Mesenchymal stem cell (in vitro differentiated cells and primary cell): ENCODE results near the gene EXOC4.
A peak's percentile ranks its signal among the peaks of the same experiment; 100 is the strongest.

Source experiments
- DNase-seq: peaks from one replicate; pipeline ENCODE4 v3.0.0-alpha.2; 2013
- H2AFZ ChIP-seq: one replicate; pipeline ENCODE4 v1.6.1; 2013; ENCODE audit warnings: low read depth, mild to moderate bottlenecking, control low read depth, inconsistent platforms, low read length, moderate library complexity
- H2AK5ac ChIP-seq: 2 replicates; pipeline ENCODE4 v1.6.1; 2013; ENCODE audit warnings: low read length, moderate library complexity, mild to moderate bottlenecking, inconsistent platforms; ENCODE audit not compliant: severe bottlenecking
- H2BK120ac ChIP-seq: one replicate; pipeline ENCODE4 v1.6.1; 2013; ENCODE audit warnings: low read depth, mild to moderate bottlenecking, inconsistent platforms, low read length, moderate library complexity
- H2BK12ac ChIP-seq, 2 experiments: one replicate each; pipeline ENCODE4 v1.6.1; 2013; ENCODE audit warnings: inconsistent platforms in 2 of 2, low read length in 2 of 2, mild to moderate bottlenecking in 2 of 2, moderate library complexity in 2 of 2, control low read depth in 1 of 2
- H2BK15ac ChIP-seq: one replicate; pipeline ENCODE4 v1.6.1; 2013; ENCODE audit warnings: mild to moderate bottlenecking, low read depth, inconsistent platforms; ENCODE audit not compliant: poor library complexity, severe bottlenecking
- H2BK5ac ChIP-seq: 2 replicates; pipeline ENCODE4 v1.6.1; 2013; ENCODE audit warnings: low read depth, mild to moderate bottlenecking, low read length, control low read depth, inconsistent platforms; ENCODE audit not compliant: poor library complexity, severe bottlenecking
- H3K14ac ChIP-seq, 2 experiments: one replicate each; pipeline ENCODE4 v1.6.1; 2013; ENCODE audit warnings: inconsistent platforms in 2 of 2, low read length in 2 of 2, control low read depth in 1 of 2, mild to moderate bottlenecking in 1 of 2, moderate library complexity in 1 of 2
- H3K18ac ChIP-seq, 2 experiments: one replicate each; pipeline ENCODE4 v1.6.1; 2013; ENCODE audit warnings: inconsistent platforms in 2 of 2, low read length in 2 of 2, control low read depth in 1 of 2, low read depth in 1 of 2, mild to moderate bottlenecking in 1 of 2
- H3K23ac ChIP-seq, 2 experiments: one replicate each; pipeline ENCODE4 v1.6.1; 2013; ENCODE audit warnings: inconsistent platforms in 2 of 2, low read length in 2 of 2, mild to moderate bottlenecking in 2 of 2, moderate library complexity in 2 of 2, control low read depth in 1 of 2
- H3K27ac ChIP-seq: 2 replicates; pipeline ENCODE4 v1.5.1; 2013; ENCODE audit warnings: mild to moderate bottlenecking, moderate library complexity, low read length, control low read depth, inconsistent platforms; ENCODE audit not compliant: poor library complexity, severe bottlenecking
- H3K27me3 ChIP-seq, 2 experiments: 2 replicates each; pipeline versions ENCODE4 v1.6.1 to v1.7.0; 2013; ENCODE audit warnings: low read length in 2 of 2, mild to moderate bottlenecking in 2 of 2, moderate library complexity in 2 of 2, control low read depth in 1 of 2, inconsistent platforms in 1 of 2; ENCODE audit not compliant: control insufficient read depth in 1 of 2, insufficient read depth in 1 of 2
- H3K36me3 ChIP-seq, 2 experiments: 2 replicates each; pipeline versions ENCODE4 v1.6.1 to v1.7.0; 2013; ENCODE audit warnings: low read length in 2 of 2, control low read depth in 1 of 2, inconsistent platforms in 1 of 2, low read depth in 1 of 2, mild to moderate bottlenecking in 1 of 2; ENCODE audit not compliant: insufficient read depth in 2 of 2, control insufficient read depth in 1 of 2
- H3K4ac ChIP-seq, 2 experiments: one replicate each; pipeline ENCODE4 v1.6.1; 2013; ENCODE audit warnings: inconsistent platforms in 2 of 2, low read length in 2 of 2, mild to moderate bottlenecking in 2 of 2, moderate library complexity in 2 of 2, control low read depth in 1 of 2, low read depth in 1 of 2
- H3K4me1 ChIP-seq: 2 replicates; pipeline ENCODE4 v1.6.1; 2013; ENCODE audit warnings: low read depth, low read length, control low read depth; ENCODE audit not compliant: control insufficient read depth, insufficient read depth
- H3K4me2 ChIP-seq: 2 replicates; pipeline ENCODE4 v1.6.1; 2013; ENCODE audit warnings: low read length, mild to moderate bottlenecking, inconsistent platforms; ENCODE audit not compliant: poor library complexity, severe bottlenecking
- H3K4me3 ChIP-seq, 2 experiments: 2 replicates each; pipeline versions ENCODE4 v1.5.1 to v1.7.0; 2013; ENCODE audit warnings: low read length in 2 of 2, mild to moderate bottlenecking in 2 of 2, control low read depth in 1 of 2, low read depth in 1 of 2; ENCODE audit not compliant: insufficient read depth in 1 of 2
- H3K79me1 ChIP-seq: replicated peaks from 2 replicates; pipeline ENCODE4 v1.6.1; 2013; ENCODE audit warnings: mild to moderate bottlenecking, control low read depth, low read length, inconsistent platforms; ENCODE audit not compliant: poor library complexity, severe bottlenecking
- H3K9ac ChIP-seq: 2 replicates; pipeline ENCODE4 v1.7.0; 2013; ENCODE audit warnings: mild to moderate bottlenecking, low read length, moderate library complexity
- H3K9me3 ChIP-seq: 2 replicates; pipeline ENCODE4 v1.7.0; 2013; ENCODE audit warnings: mild to moderate bottlenecking, low read length; ENCODE audit not compliant: control insufficient read depth
- H4K8ac ChIP-seq: one replicate; pipeline ENCODE4 v1.6.1; 2013; ENCODE audit warnings: inconsistent platforms, mild to moderate bottlenecking, low read length, moderate library complexity
- H4K91ac ChIP-seq: one replicate; pipeline ENCODE4 v1.6.1; 2013; ENCODE audit warnings: mild to moderate bottlenecking, low read length, inconsistent platforms
- WGBS: methylation state at CpG from one replicate; pipeline ENCODE4 v1.1.7; 2013; ENCODE audit warnings: mixed read lengths; 5-methylcytosine and 5-hydroxymethylcytosine counted together

The EXOC4 gene

GRCh38 chr7:133428876-133429275 lies 176.0 kb downstream of the EXOC4 start:
- no peak for DNase-seq
- peaks cover 0 to 7% of the 10 kb centered on the region in 2 experiments for H3K36me3 ChIP-seq
- peaks cover 22% of the 10 kb centered on the region for H3K79me1 ChIP-seq
- no peak overlapping the region for H3K27ac ChIP-seq
- no peak overlapping the region for H2BK120ac ChIP-seq
- H3K9ac ChIP-seq: no peak overlapping the region
- 88% methylated on average over 3 of the region's 3 CpGs for WGBS
- H3K4me2 ChIP-seq: no peak overlapping the region
- no peaks in the 10 kb centered on the region for H3K9me3 ChIP-seq
- H2BK15ac ChIP-seq: no peak overlapping the region
- no peak overlapping the region for H3K18ac ChIP-seq
- no peaks in the 10 kb centered on the region for H3K27me3 ChIP-seq
- H4K91ac ChIP-seq: no peak overlapping the region
- no peaks in the 10 kb centered on the region for H3K4me1 ChIP-seq
- no peak overlapping the region for H2AFZ ChIP-seq
- no peak overlapping the region for H3K14ac ChIP-seq
- no peak overlapping the region for H2AK5ac ChIP-seq
- H2BK12ac ChIP-seq: no peak overlapping the region
- H3K4ac ChIP-seq: no peak overlapping the region
- H2BK5ac ChIP-seq: no peak overlapping the region
- no peak overlapping the region for H4K8ac ChIP-seq
- H3K23ac ChIP-seq: no peak overlapping the region
- no peak overlapping the region for H3K4me3 ChIP-seq

- H2AK5ac ChIP-seq: no peak overlapping the region
- H3K27me3 ChIP-seq: no peaks in the 10 kb centered on the region
- H2BK15ac ChIP-seq: no peak overlapping the region
- no peak overlapping the region for H4K8ac ChIP-seq
- H3K4me2 ChIP-seq: no peak overlapping the region
- no peaks in the 10 kb centered on the region for H3K9me3 ChIP-seq
- H2AFZ ChIP-seq: no peak overlapping the region
- no peaks in the 10 kb centered on the region for H3K4me1 ChIP-seq
- H4K91ac ChIP-seq: no peak overlapping the region
- no peak overlapping the region for H2BK12ac ChIP-seq
- no peak overlapping the region for H3K23ac ChIP-seq
- H3K79me1 ChIP-seq: peaks cover 23% of the 10 kb centered on the region
- DNase-seq: peak; percentile 13
- no peak overlapping the region for H3K18ac ChIP-seq
- no peak overlapping the region for H3K9ac ChIP-seq
- no peak overlapping the region for H3K14ac ChIP-seq
- no peak overlapping the region for H2BK5ac ChIP-seq
- peaks cover 0 to 5% of the 10 kb centered on the region in 2 experiments for H3K36me3 ChIP-seq
- H3K27ac ChIP-seq: no peak overlapping the region
- no peak overlapping the region for H3K4ac ChIP-seq
- no peak overlapping the region for H3K4me3 ChIP-seq
- no peak overlapping the region for H2BK120ac ChIP-seq
- WGBS: 96% methylated on average over 2 of the region's 3 CpGs
Observed at GRCh38 chr7:133429371-133429770, 176.5 kb downstream of the EXOC4 start.

GRCh38 chr7:133431134-133431724 lies 178.4 kb downstream of the EXOC4 start:
- Histone ChIP-seq H3K4ac (no peak overlapping the region), H3K36me3 (peaks cover 0 to 5% of the 10 kb centered on the region in 2 experiments), H3K9ac (no peak overlapping the region), H2BK12ac (no peak overlapping the region), H3K4me2 (no peak overlapping the region), H4K91ac (no peak overlapping the region), H3K23ac (no peak overlapping the region), H4K8ac (no peak overlapping the region), H3K4me3 (no peak overlapping the region), H3K18ac (no peak overlapping the region), H2AK5ac (no peak overlapping the region), H3K14ac (no peak overlapping the region), H3K27me3 (no peaks in the 10 kb centered on the region), H3K9me3 (no peaks in the 10 kb centered on the region), H2BK5ac (no peak overlapping the region), H2AFZ (no peak overlapping the region), H2BK15ac (no peak overlapping the region), H3K27ac (no peak overlapping the region), H3K79me1 (peaks cover 22% of the 10 kb centered on the region), H2BK120ac (no peak overlapping the region), H3K4me1 (no peaks in the 10 kb centered on the region)
- WGBS: 84% methylated on average over 1 of the region's 1 CpG
- no peak for DNase-seq

GRCh38 chr7:133433165-133433812 lies 180.4 kb downstream of the EXOC4 start:
- Histone ChIP-seq H3K4ac (peak overlapping the region in 1 of 2 experiments; percentile 51), H4K8ac (no peak overlapping the region), H4K91ac (no peak overlapping the region), H3K4me3 (no peak overlapping the region), H3K4me1 (no peaks in the 10 kb centered on the region), H2BK12ac (no peak overlapping the region), H3K23ac (no peak overlapping the region), H2BK15ac (no peak overlapping the region), H3K9ac (no peak overlapping the region), H3K27ac (no peak overlapping the region), H3K9me3 (no peaks in the 10 kb centered on the region), H2AFZ (no peak overlapping the region), H2BK120ac (no peak overlapping the region), H2AK5ac (no peak overlapping the region), H3K4me2 (no peak overlapping the region), H3K79me1 (peaks cover 20% of the 10 kb centered on the region), H3K27me3 (no peaks in the 10 kb centered on the region), H2BK5ac (no peak overlapping the region), H3K36me3 (peaks cover 0 to 5% of the 10 kb centered on the region in 2 experiments), H3K18ac (peak overlapping the region in 1 of 2 experiments; percentile 62), H3K14ac (no peak overlapping the region)
- WGBS: 94% methylated on average over 4 of the region's 4 CpGs
- no peak for DNase-seq
